ENCODE results near the gene TPK1. TPM values are rescaled to one million over a fixed set of nuclear protein-coding genes. Genes with fewer than 3 reads are reported as not detected.

TPK1 gene
- 6.9 and 9.4 TPM in 2 replicates for total RNA-seq

GRCh38 chr7:144835652-144836544, at the start of gene TPK1:
TSS of gene TPK1 (minus strand) at chr7:144836053. CDS start at chr7:144835602, 451 bp downstream.
- TF ChIP-seq CTCF (IDR thresholded peaks at IDR 0.05; ENCODE audit: extremely low read depth, low read depth, low read length), result no peak
- Histone ChIP-seq H3K4me2 (ENCODE audit: insufficient read depth, low read length) (peak within 1 kb of the TSS; percentile 99), H2AFZ (ENCODE audit: low read length) (peak within 1 kb of the TSS; percentile 100), H3K4me3 (ENCODE audit: insufficient read depth, low read length) (peak within 1 kb of the TSS; percentile 96), H3K27me3 (ENCODE audit: insufficient read depth, low read length) (no peaks in the 10 kb centered on the region), H3K4me1 (ENCODE audit: insufficient read depth, low read length) (peaks cover 6% of the 10 kb centered on the region), H4K20me1 (ENCODE audit: insufficient read depth, low read length) (no peaks in the 10 kb centered on the region), H3K27ac (ENCODE audit: low read depth, low read length) (peak within 1 kb of the TSS; percentile 84), H3K36me3 (ENCODE audit: insufficient read depth, low read length) (no peaks in the 10 kb centered on the region), H3K9me3 (ENCODE audit: low read depth, low read length) (no peaks in the 10 kb centered on the region), H3K79me2 (ENCODE audit: insufficient read depth, low read length) (no peaks in the 10 kb centered on the region)
- peak; percentile 98 for DNase-seq (ENCODE audit: insufficient read length, low spot score, missing footprints)

DNA sequence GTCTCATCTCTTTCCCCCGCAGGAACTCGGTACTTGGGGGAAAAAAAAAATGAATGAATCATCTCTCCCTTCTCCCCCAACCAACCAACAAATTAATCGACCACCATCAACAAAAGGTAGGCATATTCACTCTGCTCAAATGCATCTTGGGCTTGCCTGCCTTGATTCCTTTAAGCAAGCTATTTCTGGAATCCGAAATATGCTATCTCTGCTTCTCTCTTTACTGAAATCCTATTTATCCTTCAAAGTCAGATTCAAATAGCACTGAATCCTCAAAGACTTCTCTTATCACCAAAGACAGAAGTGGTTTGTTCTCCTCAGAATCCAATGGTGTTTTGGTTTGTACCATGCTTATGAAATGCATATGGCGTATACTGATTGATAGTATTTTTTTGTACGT, 49.6 kb upstream of the TPK1 start:
- no peaks in the 10 kb centered on the region for H3K9me3 ChIP-seq (ENCODE audit: low read depth, low read length)
- no peak overlapping the region for H2AFZ ChIP-seq (ENCODE audit: low read length)
- H3K4me1 ChIP-seq (ENCODE audit: insufficient read depth, low read length), result no peaks in the 10 kb centered on the region
- no peaks in the 10 kb centered on the region for H3K27me3 ChIP-seq (ENCODE audit: insufficient read depth, low read length)
- H3K4me2 ChIP-seq (ENCODE audit: insufficient read depth, low read length), result no peak overlapping the region
- no peak for TF ChIP-seq CTCF (IDR thresholded peaks at IDR 0.05; ENCODE audit: extremely low read depth, low read depth, low read length)
- no peak overlapping the region for H3K27ac ChIP-seq (ENCODE audit: low read depth, low read length)
- no peaks in the 10 kb centered on the region for H3K36me3 ChIP-seq (ENCODE audit: insufficient read depth, low read length)
- no peaks in the 10 kb centered on the region for H4K20me1 ChIP-seq (ENCODE audit: insufficient read depth, low read length)
- no peaks in the 10 kb centered on the region for H3K79me2 ChIP-seq (ENCODE audit: insufficient read depth, low read length)
- no peak overlapping the region for H3K4me3 ChIP-seq (ENCODE audit: insufficient read depth, low read length)
- no peak for DNase-seq (ENCODE audit: insufficient read length, low spot score, missing footprints)

DNA sequence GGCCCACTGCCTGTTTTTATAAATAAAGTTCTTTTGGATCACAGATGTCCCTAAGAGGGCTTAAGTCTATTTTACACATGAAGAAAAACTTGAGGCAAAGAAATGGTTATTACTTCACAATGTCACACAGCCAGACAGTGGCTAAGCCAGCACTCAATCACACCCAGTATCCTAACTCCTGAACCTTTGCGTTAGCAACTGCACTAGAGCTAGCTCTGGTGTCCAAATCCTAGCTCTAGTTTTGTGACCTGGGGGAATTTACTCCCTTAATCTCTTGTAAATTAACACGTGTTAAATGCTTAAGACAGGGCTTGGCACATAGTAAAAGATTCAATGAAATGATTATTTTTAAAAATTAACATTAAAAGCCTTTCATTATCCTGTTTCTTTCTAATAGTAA, 49.0 kb upstream of the TPK1 start:
- no peaks in the 10 kb centered on the region for H3K27me3 ChIP-seq (ENCODE audit: insufficient read depth, low read length)

More for the DNA sequence above, 49.0 kb upstream of the TPK1 start:
- Histone ChIP-seq H3K9me3 (ENCODE audit: low read depth, low read length) (no peaks in the 10 kb centered on the region), H3K27ac (ENCODE audit: low read depth, low read length) (no peak overlapping the region), H2AFZ (ENCODE audit: low read length) (no peak overlapping the region), H3K4me2 (ENCODE audit: insufficient read depth, low read length) (no peak overlapping the region), H3K79me2 (ENCODE audit: insufficient read depth, low read length) (no peaks in the 10 kb centered on the region), H3K4me1 (ENCODE audit: insufficient read depth, low read length) (no peaks in the 10 kb centered on the region), H3K4me3 (ENCODE audit: insufficient read depth, low read length) (no peak overlapping the region), H4K20me1 (ENCODE audit: insufficient read depth, low read length) (no peaks in the 10 kb centered on the region), H3K36me3 (ENCODE audit: insufficient read depth, low read length) (no peaks in the 10 kb centered on the region)
- no peak for DNase-seq (ENCODE audit: insufficient read length, low spot score, missing footprints)
- TF ChIP-seq CTCF (IDR thresholded peaks at IDR 0.05; ENCODE audit: extremely low read depth, low read depth, low read length), result no peak
